Measurements from ENCODE around the gene PRMT2.

DNA sequence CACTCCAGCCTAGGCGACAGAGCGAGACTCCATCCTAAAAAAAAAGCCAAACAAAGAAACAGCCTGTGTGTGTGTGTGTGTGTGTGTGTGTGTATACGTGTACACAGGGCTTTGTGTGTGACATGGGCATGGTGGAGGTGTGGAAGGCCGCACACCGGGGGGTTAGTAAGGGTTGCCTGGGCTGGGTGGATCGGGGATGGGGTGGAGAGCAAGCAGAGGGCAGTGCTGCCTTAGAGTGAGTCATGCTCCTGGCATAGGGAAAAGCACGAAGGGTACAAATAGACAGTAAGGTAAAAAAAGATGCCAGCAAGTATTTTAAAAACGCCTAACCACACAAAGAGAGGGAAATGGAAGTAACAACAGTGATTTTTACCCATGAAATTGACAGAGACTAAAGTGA, 6.2 kb downstream of the PRMT2 start:
- TF ChIP-seq, protein P1, sequence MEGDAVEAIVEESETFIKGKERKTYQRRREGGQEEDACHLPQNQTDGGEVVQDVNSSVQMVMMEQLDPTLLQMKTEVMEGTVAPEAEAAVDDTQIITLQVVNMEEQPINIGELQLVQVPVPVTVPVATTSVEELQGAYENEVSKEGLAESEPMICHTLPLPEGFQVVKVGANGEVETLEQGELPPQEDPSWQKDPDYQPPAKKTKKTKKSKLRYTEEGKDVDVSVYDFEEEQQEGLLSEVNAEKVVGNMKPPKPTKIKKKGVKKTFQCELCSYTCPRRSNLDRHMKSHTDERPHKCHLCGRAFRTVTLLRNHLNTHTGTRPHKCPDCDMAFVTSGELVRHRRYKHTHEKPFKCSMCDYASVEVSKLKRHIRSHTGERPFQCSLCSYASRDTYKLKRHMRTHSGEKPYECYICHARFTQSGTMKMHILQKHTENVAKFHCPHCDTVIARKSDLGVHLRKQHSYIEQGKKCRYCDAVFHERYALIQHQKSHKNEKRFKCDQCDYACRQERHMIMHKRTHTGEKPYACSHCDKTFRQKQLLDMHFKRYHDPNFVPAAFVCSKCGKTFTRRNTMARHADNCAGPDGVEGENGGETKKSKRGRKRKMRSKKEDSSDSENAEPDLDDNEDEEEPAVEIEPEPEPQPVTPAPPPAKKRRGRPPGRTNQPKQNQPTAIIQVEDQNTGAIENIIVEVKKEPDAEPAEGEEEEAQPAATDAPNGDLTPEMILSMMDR (conservative IDR thresholded peaks at IDR 0.05 in 1 of 2, IDR thresholded peaks at IDR 0.05 in 1 of 2; ENCODE audit: extremely low read depth in 1 of 2, insufficient read depth in 1 of 2, low read depth in 1 of 2, low read length in 2 of 2) = no peak
- TF ChIP-seq EZH2 (IDR thresholded peaks at IDR 0.05; ENCODE audit: borderline replicate concordance, low read length) = no peak

All from mammary epithelial cell (primary cell).